ENCODE measurements around the gene TMEM126A.
"Not testable (repeated sequence)": the region's sequence is repeated elsewhere in the genome, so short reads cannot be mapped to it uniquely, and the experiment has no call there.

- TF ChIP-seq POLR2A (IDR thresholded peaks at IDR 0.05; ENCODE audit: low read depth, low read length); TAF1 (IDR thresholded peaks at IDR 0.05; ENCODE audit: borderline replicate concordance, low read depth, low read length): not testable (repeated sequence)
Observed at GRCh38 chr11:85606237-85606636, 41.5 kb upstream of the TMEM126A start.
